Fibroblast of the conjunctiva (primary cell): ENCODE data around the gene RHAG.
"Not testable (repeated sequence)": the region's sequence is repeated elsewhere in the genome, so short reads cannot be mapped to it uniquely, and the experiment has no call there.

Experiments
- DNase-seq: peaks from one replicate; pipeline ENCODE4 v3.0.0-alpha.2; 2010; ENCODE audit warnings: low read depth

RHAG gene

DNA sequence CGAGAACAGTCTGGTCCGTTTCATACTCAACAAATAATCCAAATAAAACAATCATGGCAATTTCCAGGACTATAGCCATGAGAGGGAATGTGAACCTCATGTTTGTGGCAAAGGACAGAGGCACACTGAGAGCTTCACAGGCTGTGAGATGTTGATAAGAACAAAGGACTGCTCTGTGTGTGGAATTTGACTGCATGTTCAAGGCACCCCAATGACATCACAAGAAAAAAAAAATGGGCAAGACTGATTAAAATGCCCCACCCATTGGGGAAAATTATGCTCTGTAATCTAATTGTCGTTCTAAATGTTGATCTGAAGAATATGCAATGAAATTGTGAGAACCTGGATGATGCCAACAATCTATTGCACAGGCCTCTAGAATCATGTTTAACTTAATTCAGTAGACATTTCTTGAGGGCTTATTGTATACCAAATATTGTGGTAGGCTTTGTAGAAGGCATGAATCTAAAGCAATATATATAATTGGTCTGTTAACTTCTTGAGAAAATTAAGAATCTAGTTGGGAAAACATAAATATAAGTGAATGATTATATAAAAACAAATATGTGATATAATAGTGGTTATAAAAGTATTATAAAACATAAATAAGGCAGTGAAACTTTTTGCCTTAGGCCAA lies at the start of gene RHAG:
Gene RHAG (minus strand): TSS at position 127 of the 637 bp plus-strand sequence. CDS start 27 bp downstream, at position 100.
- DNase-seq, result no peak

DNA sequence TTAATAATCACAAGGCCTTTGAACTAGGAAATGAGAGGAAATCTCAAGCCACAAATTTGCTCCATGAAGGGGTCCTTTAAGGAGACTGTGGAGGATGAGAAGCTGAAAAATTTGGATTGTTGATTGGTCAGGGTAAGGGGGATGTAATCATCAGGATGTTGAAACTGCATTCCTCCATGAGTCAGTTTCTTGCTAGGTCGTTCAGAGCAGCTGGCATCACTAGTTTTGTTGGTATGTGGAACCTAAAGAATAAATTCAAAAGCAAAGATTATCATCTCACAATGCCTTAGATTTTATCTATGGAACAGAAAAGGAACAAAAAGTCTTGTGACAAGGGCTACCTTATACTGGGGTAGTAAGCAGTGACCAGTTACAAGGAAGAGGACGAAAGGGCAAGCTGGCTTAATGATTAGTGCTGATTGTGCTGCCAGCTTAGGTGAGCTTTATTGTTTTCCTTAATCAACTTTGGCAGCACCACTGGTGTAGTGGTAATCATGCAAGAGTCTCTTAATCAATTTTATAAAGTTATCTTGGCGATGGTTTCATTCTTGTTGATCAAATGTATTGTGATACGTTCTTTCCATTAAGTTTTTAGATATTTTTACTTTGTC lies 40.1 kb upstream of the RHAG start:
- no peak for DNase-seq

DNA sequence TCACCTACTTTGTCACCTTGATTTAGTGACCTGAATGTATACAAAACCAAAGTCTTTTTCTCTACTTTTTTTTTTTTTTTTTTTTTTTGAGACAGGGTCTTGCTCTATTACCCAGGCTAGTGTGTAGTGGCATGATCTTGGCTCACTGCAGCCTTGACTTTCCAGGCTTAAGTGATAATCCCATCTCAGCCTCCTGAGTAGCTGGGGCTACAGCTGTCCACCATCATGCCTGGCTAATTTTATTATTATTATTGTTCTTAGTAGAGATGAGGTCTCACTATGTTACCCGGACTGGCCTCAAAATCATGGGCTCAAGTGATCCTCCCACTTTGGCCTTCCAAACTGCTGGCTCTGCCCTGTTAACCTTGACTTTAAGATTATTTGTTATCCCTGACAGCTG lies 39.2 kb upstream of the RHAG start:
- no peak for DNase-seq

DNA sequence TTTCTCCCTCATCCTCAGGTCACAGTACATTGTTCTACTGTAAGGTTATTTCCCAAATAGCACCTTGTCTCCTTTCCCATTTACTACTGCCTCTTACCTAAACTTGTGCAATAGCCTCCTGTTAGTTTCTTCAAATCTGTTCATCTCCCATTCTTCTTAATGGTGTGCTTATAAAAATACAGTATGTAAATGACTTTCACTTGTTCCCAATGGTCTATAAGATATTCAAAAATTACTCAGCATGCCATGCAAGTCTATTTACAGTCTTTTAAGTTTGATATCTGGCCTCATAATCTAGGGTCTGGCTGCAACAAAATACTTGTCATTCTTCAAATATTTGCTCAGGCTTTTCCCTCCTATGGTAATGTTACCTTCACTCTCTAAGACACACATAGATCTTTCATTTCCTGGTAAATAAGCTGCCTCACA lies 31.5 kb upstream of the RHAG start:
- no peak for DNase-seq

DNA sequence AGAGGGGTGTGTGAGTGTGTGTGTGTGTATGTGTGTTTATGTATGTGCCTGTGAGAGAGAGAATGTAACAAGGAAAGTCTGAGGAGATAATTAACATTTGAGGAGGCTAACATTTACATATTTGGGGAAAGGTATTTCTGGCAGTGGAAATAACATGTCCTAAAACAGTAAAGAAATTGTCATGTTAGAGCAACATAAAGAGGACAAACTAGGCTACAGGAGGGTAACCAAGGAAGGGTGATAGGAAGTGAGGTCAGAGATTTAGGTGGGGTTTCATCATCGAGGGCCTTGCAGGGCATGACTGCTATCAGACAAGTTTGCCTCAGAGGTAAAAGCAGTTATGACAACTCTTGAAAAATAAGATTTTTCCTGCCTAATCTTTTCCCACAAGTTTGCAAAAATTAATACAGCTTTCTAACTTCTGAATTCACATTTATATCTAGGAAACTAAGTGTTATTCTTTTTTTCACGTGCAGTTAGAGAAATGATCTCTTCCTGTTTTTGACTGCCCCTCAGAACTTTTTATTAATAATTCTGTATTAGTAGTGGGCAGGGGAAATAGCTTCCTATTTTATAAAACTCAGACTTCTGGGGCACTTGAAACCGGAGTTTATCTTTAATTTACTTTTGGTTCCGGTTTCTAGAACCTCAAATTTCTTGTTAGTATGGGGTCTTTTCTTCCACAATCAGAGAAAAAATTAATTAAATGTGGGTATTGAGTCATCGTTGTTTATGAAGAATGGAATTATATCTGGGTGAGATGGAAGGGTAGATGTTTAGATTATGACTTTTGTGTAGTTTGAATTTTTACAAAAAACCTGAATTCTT lies 30.5 kb upstream of the RHAG start:
- DNase-seq, result no peak

DNA sequence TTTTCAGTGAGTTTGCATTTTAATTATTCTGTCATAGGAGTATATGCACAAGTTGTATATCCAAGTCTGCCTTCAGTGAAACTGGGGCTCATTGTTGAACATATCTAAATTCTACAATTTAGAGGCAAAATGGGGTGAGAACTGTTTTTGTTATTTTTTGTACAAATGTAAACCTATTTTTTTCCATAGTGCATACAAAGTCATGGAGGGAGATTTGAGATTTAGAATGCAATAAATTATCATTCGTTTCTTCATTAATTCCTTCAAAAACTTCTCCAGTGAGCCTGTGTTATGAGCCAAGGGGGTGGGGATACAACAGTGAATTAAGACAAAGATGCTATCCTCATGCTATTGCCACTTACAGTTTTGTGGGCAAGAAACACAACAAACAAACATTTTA lies 29.8 kb upstream of the RHAG start:
- DNase-seq, result no peak

DNA sequence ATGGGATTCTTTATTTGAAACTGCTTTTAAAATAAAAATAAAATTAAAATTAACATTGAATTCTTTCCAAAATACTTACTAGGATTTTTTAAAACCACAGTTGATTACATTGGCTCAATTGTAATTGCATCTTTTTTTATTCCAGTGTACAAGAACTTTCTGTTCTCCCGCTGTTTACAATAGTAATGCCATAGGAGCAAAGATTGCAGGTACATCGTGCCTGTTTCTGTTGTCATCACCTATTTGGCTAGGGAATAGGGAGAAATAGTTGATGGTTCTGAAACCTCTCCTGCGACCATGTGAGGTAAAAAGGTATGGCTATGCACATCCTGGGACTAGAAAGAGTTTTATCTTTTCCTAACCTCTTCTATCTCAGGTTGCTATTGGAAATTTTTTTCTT lies 28.2 kb upstream of the RHAG start:
- DNase-seq, result no peak

DNA sequence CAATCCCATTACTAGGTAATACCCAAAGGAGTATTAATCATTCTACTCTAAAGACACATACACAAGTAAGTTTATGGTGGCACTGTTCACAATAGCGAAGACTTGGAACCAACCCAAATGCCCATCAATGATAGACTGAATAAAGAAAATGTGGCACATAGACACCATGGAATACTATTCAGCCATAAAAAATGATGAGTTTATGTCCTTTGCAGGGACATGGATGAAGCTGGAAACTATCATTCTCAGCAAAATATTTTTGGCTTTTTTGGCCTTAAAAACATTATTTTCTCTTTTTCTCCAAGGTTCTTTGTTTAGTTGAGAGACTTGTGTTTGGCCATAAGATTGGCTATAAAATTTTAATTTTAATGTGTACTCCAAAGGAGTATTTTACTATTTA lies 27.4 kb upstream of the RHAG start:
- DNase-seq, result not testable (repeated sequence)

DNA sequence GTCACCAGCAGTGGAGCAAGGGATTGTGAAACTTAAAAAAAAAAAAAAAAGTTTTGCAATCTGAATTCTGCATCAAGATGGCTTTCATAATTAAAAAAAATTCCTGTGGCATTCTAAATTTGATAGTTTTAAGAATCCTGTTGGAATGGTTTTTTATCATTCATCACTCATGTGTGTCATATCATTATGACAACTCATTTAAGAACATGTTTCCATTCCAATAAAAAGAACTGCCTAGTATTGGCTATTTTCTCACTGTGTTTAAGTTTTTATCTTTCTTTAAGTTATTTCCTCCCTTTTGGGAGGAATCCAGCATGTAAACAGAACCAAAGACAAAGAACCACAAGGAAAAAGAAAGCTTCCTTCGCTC lies 26.2 kb upstream of the RHAG start:
- DNase-seq, result no peak

DNA sequence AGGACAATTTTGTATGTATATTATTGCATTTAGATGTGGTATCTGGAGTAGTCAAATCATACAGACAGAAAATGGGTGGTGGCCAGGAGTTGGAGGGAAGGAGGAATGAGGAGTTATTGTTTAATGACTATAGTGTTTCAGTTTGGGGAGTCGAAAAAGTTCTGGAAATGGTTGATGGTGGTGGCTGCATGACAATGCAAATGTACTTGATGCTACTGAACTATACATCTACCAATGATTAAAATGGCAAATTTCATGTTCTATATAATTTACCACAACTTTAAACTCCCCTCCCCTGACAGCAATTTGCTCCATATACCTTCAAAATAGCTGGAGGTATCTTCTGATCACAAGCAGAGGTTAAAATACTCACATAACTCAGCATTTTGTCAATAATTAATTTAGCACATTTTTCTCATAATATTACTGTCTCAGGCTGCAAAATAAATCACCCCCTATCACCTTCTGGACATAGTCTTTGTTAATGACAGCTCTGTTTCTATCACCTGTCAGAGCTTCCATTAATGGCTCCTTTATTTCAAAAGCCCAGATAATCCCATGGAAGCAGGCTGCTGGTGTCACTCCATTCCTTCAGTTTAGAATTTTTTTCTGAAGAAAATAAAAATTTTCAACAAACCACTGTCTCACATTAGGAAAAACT lies 25.7 kb upstream of the RHAG start:
- DNase-seq, result no peak

DNA sequence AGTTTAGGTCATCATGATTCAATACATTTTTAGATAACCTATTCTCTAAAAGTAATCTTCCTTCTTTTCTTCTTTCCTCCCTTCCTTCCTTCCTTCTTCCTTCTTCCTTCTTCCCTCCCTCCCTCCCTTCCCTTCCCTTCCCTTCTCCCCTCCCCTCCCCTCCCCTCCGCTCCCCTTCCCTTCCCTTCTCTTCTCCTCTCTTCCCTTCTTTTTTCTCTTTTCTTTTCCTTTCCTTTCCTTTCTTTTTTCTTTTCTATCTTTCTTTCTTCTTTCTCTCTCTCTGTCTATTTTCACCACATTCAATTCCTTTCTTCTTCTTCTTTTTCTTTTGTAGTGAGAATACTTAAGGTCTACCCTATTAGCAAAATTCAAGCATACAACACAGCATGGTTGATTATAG lies 17.3 kb upstream of the RHAG start:
- DNase-seq, result no peak

DNA sequence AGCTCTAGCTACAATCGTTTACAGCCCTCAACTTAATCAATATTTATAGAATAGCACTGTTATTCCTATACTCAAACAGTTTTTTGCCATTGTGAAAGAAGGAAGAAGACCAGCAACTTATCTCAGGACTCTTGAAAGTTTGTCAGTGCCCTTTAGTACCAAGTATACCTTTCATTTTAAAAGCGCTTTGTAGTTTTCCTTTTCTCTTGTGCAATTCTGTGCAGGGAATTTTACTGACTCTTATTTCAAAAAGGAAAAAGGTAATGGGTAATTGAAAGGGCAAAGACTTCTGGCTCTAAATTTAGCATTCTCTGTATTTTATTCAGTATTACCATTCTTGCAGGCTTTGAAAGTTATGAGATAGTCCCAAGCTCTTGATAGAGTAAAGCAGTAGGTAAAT lies 16.8 kb upstream of the RHAG start:
- DNase-seq, result no peak

DNA sequence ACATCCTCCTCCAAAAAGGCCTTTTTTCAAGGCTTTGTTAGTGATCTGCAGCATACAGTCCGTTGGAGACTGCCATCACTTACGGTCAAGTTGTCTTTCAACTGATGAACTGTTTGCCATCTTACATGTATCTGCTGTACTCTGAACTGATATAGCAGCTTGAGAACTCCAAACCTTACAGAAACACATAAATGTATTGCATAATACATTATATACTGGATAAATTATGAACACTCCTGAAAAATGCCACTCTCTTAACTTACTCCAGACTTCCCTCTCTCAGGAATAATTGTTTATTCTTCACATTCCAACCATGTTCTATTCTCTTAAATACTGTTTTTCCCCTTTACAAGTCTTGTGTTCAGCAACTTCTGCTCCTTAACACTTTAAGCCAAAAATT lies 14.6 kb upstream of the RHAG start:
- DNase-seq, result no peak

DNA sequence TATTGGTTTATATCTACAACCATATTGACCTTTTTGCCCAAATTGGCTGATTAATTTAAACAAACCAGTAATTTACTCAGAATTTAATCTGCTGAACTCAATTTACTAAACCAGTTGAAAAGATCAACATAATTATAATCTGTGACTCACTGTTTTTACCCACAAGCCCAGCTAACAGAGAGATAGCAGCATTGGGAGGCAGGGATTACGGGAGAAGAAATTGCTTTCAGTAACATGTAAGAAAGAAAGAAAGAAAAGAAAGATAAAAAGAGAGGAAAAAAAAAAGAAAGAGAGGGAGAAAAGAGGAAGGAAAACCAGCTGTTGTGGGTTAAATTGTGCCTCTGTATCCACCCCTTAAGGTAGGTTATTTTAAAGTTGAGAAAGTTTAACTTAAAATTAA lies 13.3 kb upstream of the RHAG start:
- DNase-seq, result no peak

DNA sequence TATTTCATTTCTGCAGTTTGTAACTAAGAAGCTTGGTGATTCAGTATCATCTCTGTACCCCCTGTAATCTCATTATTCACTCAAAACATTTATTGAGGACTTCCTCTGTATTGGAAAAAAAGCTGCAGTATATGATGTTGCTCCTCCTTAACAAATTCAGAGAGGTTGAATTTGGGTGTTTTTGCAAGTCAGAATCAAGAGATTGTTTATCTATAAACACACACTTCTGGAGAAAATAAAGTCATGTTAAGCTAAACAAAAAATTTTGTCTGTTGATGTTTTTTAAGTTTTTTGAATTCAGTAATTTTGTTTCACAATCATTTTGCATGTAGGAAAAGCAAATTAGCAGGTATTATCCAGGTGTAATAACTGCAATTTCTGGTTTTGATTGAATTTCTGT lies 11.4 kb upstream of the RHAG start:
- DNase-seq, result no peak

DNA sequence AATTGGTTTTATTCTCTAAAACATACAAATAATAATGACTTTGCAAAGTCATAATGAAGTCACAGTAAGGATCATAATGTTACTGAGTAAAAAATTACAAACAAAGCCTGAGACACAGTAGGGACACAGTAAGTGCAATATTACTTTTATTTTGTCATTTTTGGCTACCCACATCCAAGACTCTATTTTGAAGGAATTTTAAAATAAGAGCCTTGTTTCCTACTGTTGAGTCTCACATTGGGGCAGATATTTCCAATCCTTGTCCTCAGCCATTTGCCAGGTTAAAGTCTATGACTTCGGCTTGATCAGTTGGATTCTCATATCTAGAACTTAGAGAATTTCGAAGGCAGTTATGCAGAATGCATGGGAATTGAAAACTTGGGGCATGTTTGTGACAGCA lies 10.8 kb upstream of the RHAG start:
- no peak for DNase-seq

DNA sequence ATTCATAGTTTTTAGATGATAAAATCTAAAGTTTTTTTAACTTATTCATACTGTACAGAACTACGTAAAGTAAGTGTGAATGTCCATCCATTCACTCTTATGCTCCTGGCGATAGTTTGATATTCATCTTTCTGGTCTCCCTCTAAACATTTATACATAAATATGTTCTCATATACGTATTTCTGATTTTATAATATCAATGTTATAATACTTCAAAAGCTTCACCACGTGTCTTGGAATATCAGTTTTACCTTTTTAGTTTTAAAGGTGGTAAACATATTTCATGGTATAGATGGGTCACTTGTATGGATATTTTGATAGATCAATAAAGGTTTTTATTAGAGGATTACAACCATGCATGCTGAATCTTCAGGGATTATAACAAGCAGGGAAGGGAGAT lies 10.3 kb upstream of the RHAG start:
- no peak for DNase-seq

DNA sequence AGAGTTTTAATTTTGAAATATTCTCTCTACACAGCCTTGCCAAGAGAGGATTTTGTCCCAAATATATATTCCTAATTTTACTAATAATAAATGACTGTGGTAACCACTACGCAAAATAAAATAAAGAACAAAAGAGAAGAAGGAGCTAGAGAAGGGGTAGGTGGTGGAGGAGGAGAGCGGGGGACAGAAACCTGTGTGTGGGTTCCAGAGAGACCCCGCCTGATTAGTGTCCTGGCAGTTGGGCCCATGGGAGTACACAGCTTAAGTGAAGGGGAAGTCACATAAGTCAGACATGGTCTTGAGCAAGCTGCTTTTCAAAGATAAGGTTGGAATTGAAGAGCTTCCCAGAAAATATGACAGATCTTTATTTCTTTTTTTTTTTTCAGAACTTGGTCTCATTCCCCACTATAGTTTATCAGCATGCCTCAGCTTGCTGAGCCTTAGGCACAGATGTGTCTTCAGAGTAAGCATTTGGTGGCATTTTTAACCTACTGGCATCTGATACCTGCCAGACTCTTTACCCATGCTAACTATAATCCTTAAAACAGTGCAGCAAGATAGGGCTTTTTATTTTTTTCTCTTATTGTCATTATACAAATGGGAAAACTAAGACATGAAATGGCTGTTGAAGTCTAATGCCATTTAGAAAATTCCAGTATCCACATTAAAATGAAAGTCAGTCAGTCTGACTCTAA lies 9.6 kb upstream of the RHAG start:
- no peak for DNase-seq

DNA sequence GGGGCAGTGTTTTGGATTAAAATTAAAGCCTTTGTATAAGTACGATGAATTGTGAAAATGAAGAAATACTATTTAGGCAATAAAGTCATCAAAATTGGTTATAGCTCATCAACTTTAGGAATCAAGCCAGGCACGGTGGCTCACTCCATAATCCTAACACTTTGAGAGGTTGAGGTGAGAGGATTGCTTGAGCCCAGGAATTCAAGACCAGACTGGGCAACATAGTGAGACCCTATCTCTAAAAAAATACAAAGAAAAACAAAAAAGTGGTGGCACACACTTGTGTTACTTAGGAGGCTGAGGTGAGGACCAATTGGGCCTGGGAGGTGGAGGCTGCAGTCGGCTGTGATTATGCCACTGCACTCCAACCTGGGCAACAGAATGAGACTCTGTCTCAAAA lies 8.5 kb upstream of the RHAG start:
- no peak for DNase-seq

DNA sequence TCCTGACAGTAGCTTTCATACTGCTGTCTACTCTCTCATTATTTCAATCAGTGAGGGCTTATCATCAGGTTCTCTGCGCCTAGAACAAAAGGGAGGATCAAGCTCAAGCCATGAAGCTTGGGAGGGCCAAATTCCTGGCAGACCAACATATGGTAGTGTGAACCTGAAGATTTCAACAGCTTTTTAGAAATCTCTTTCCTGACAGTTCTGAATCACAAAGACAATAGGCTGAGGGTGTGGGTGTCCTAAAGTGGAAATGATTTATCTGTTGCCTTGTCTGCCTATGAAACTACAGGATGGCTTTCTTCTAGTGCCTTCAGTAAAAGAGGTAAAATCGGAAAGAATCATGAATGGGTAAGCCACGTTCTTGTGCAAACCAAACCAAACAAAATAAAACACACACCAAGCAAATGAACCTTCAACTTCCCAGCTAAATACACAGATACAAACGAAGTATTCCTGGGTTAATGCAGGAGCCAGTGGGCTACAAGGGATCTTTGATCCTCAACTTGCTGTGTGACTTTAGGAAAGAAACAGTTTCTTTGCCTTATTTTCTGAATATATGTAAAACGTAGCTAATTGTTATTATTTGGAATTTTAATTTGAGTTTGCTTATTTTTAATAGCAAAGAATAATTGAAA lies 2.7 kb upstream of the RHAG start:
- DNase-seq, result no peak

DNA sequence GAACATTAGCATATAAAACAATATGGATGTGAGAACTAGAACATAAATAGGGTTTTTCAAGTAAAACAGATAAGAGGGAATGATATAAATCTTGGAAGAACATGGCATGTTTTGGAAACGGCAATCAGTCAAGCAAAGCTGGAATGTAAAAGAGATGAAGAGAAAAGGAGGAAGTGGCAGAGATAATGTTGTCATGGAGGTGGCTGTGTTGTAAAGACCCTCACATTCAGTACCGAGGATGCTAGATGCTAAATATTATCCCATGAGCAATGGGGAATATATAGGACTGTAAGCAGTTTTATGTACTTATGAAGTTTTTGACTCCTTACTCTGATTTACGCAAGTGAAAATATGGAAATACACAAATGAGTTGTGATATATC lies 702 bp upstream of the RHAG start:
- DNase-seq, result no peak
